ENCODE results near the gene WNK2.
A peak's percentile ranks its signal among the peaks of the same experiment; 100 is the strongest.

Gene WNK2

DNA sequence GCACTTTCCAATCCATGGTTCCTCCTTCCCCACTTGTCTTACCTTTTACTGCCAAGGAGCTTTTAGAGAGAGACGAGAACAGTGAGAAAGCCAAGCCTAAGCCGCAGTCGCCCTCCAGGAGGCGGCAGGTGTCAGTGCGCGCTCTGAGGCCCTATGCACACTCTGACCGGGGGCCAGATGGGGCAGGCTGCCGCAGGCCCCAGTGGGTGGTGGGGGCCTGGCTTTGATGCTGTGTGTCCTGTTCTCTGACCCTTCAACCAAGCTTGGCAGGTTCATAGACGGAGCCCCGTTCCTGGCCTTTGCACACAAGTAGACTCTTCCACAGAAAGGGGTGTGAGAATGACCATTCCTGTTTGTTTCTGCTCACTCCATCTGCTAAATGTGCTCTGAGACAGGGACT is 77.3 kb downstream of the WNK2 start:
- Histone ChIP-seq H3K27ac (ENCODE audit: low read depth, low read length) (peak overlapping the region; percentile 38), H3K9me3 (ENCODE audit: control insufficient read depth, insufficient read depth, low read length) (no peaks in the 10 kb centered on the region), H3K4me1 (ENCODE audit: control insufficient read depth, low read length) (peaks cover 54% of the 10 kb centered on the region), H3F3A (ENCODE audit: control insufficient read depth, insufficient read depth) (peaks cover 9% of the 10 kb centered on the region), H3K4me2 (ENCODE audit: low read length) (peak overlapping the region; percentile 36), H3K9me2 (replicated peaks; ENCODE audit: control insufficient read depth, low read length) (no peaks in the 10 kb centered on the region), H3K4me3 (ENCODE audit: low read length) (no peak overlapping the region), H3K79me2 (ENCODE audit: control insufficient read depth, low read length) (peaks cover 24% of the 10 kb centered on the region), H3K36me3 (ENCODE audit: control insufficient read depth, low read length) (peaks cover 30% of the 10 kb centered on the region), H4K20me1 (ENCODE audit: control insufficient read depth, insufficient read depth, low read depth, low read length) (no peaks in the 10 kb centered on the region), H3K27me3 (ENCODE audit: control insufficient read depth, low read length) (no peaks in the 10 kb centered on the region)
- no peak for TF ChIP-seq EZH2phosphoT487 (IDR thresholded peaks at IDR 0.05; ENCODE audit: borderline replicate concordance, low read length)
- TF ChIP-seq, protein P1, sequence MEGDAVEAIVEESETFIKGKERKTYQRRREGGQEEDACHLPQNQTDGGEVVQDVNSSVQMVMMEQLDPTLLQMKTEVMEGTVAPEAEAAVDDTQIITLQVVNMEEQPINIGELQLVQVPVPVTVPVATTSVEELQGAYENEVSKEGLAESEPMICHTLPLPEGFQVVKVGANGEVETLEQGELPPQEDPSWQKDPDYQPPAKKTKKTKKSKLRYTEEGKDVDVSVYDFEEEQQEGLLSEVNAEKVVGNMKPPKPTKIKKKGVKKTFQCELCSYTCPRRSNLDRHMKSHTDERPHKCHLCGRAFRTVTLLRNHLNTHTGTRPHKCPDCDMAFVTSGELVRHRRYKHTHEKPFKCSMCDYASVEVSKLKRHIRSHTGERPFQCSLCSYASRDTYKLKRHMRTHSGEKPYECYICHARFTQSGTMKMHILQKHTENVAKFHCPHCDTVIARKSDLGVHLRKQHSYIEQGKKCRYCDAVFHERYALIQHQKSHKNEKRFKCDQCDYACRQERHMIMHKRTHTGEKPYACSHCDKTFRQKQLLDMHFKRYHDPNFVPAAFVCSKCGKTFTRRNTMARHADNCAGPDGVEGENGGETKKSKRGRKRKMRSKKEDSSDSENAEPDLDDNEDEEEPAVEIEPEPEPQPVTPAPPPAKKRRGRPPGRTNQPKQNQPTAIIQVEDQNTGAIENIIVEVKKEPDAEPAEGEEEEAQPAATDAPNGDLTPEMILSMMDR (IDR thresholded peaks at IDR 0.05; ENCODE audit: low read depth, low read length, poor library complexity, severe bottlenecking): peak; percentile 56

DNA sequence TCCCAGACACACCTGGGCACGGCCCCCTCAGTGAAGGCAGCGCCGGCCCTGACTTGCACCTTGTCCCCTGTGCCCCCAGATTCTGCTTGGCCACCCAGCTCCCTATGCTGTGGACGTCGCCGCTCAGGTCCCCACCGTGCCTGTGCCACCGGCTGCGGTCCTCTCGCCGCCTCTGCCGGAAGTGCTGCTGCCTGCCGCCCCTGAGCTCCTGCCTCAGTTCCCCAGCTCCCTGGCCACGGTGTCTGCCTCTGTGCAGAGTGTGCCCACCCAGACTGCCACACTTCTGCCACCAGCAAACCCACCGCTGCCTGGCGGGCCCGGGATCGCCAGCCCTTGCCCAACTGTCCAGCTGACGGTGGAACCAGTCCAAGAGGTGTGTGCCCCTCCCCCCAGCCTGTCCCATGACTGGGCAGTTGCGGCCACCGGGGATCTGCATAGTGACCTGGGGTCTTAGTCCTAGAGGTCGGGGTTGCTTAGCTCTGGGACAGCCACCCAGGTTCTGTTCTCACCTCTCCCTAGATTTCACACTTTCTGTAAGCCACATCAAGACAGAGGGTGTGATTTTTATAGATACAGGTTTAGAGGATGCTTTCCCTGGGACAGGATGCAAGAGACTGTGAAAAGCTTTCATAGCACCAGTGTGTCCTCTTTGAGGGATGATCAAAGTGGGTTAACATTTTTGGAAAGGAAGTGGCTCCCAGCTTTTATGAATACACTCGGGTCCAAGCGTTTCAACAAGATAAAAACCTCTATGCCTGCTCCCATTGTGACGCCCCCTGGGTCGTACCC is 78.0 kb downstream of the WNK2 start:
- no peaks in the 10 kb centered on the region for H4K20me1 ChIP-seq (ENCODE audit: control insufficient read depth, insufficient read depth, low read depth, low read length)
- H3K4me3 ChIP-seq (ENCODE audit: low read length): no peak overlapping the region
- peak overlapping the region; percentile 36; the same call in 1 of the 2 replicates for H3K4me2 ChIP-seq (ENCODE audit: low read length)
- H3K9me2 ChIP-seq (replicated peaks; ENCODE audit: control insufficient read depth, low read length): no peaks in the 10 kb centered on the region
- TF ChIP-seq, protein P1 (IDR thresholded peaks at IDR 0.05; ENCODE audit: low read depth, low read length, poor library complexity, severe bottlenecking): no peak
- no peak for TF ChIP-seq EZH2phosphoT487 (IDR thresholded peaks at IDR 0.05; ENCODE audit: borderline replicate concordance, low read length)
- peak overlapping the region; percentile 38 for H3K27ac ChIP-seq (ENCODE audit: low read depth, low read length)
- H3K27me3 ChIP-seq (ENCODE audit: control insufficient read depth, low read length): no peaks in the 10 kb centered on the region
- peaks cover 36% of the 10 kb centered on the region for H3K36me3 ChIP-seq (ENCODE audit: control insufficient read depth, low read length)
- H3F3A ChIP-seq (ENCODE audit: control insufficient read depth, insufficient read depth): peaks cover 14% of the 10 kb centered on the region
- peaks cover 60% of the 10 kb centered on the region for H3K4me1 ChIP-seq (ENCODE audit: control insufficient read depth, low read length)
- peaks cover 31% of the 10 kb centered on the region for H3K79me2 ChIP-seq (ENCODE audit: control insufficient read depth, low read length)
- no peaks in the 10 kb centered on the region for H3K9me3 ChIP-seq (ENCODE audit: control insufficient read depth, insufficient read depth, low read length)

DNA sequence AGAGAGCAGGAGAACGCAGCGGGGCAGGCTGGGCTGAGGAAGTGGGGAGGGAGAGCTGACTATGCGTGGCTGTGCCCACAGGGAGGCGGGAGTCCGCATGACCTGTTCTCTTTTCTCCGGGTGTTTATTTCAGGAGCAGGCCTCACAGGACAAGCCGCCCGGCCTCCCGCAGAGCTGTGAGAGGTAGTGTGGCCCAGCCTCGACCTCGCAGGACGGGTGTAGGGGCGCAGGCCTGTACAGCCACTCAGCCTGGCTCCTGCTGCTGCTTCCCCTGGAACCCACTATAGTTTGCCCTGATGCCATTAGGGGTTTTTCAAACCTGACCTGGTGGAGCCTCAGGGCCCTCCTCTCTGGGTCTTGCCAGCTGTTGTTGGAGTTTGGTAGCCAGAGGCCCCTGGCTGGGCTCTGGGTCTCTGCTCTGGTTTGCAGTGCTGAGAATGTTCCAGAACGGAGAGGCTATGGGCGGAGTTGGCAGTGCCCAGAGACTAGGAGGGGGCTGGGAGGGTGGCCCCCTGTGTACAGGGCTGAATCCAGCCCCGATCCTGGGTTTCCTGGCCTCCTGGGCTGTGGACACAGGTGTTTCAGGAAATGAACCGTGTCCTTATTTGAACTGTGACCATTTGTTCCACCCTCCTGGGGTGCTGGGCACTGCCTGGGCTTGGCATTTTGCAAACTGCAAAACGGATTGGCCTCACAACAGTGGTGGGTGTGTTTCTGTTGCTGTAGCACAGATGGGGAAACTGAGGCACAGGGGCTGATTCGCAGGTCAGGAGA is 78.8 kb downstream of the WNK2 start:
- peaks cover 68% of the 10 kb centered on the region for H3K4me1 ChIP-seq (ENCODE audit: control insufficient read depth, low read length)
- no peaks in the 10 kb centered on the region for H4K20me1 ChIP-seq (ENCODE audit: control insufficient read depth, insufficient read depth, low read depth, low read length)
- no peak overlapping the region for H3K4me3 ChIP-seq (ENCODE audit: low read length)
- peaks cover 44% of the 10 kb centered on the region for H3K36me3 ChIP-seq (ENCODE audit: control insufficient read depth, low read length)
- H3K79me2 ChIP-seq (ENCODE audit: control insufficient read depth, low read length): peaks cover 39% of the 10 kb centered on the region
- peak overlapping the region; percentile 32 for H3K27ac ChIP-seq (ENCODE audit: low read depth, low read length)
- no peaks in the 10 kb centered on the region for H3K9me2 ChIP-seq (replicated peaks; ENCODE audit: control insufficient read depth, low read length)
- H3K27me3 ChIP-seq (ENCODE audit: control insufficient read depth, low read length): no peaks in the 10 kb centered on the region
- no peak for TF ChIP-seq EZH2phosphoT487 (IDR thresholded peaks at IDR 0.05; ENCODE audit: borderline replicate concordance, low read length)
- TF ChIP-seq, protein P1 (IDR thresholded peaks at IDR 0.05; ENCODE audit: low read depth, low read length, poor library complexity, severe bottlenecking): no peak
- H3K4me2 ChIP-seq (ENCODE audit: low read length): no peak overlapping the region
- H3F3A ChIP-seq (ENCODE audit: control insufficient read depth, insufficient read depth): peaks cover 17% of the 10 kb centered on the region
- no peaks in the 10 kb centered on the region for H3K9me3 ChIP-seq (ENCODE audit: control insufficient read depth, insufficient read depth, low read length)

All from DOHH2 (cell line).